HEK293 (cell line): ENCODE data around the gene CFAP20.
A peak's percentile ranks its signal among the peaks of the same experiment; 100 is the strongest.

Experiments
- CTCF ChIA-PET: fragments of 350-600 bp; formaldehyde crosslinking; extraction: SDS; loops from one replicate; lab custom pipeline; 2021; ENCODE audit warnings: antibody characterized with exemption; lab: Yijun Ruan, JAX
- POLR2A ChIA-PET: fragments of 300-600 bp; formaldehyde crosslinking; extraction: SDS; loops from one replicate; lab custom pipeline; 2020; ENCODE audit warnings: antibody characterized with exemption, inconsistent platforms; lab: Yijun Ruan, JAX
- H3K27ac ChIP-seq: fragments of 200-500 bp; sonication (Bioruptor generic); 2 replicates; pipeline ENCODE4 v1.5.1; 2014; ENCODE audit warnings: low read depth, low read length, control low read depth, inconsistent platforms; ENCODE audit errors: extremely low read depth
- H3K36me3 ChIP-seq, 2 experiments: fragments of 200-500 bp in 1 of 2; sonication (Bioruptor generic) in 1 of 2; 1 replicate in 1 of 2; 2 replicates in 1 of 2; pipeline ENCODE4 v1.5.1; 2014 to 2017; ENCODE audit warnings: inconsistent platforms in 2 of 2, low read length in 2 of 2; ENCODE audit not compliant: control insufficient read depth in 2 of 2, insufficient read depth in 1 of 2
- H3K4me1 ChIP-seq: fragments of 200-500 bp; sonication (Bioruptor generic); 2 replicates; pipeline ENCODE4 v1.5.1; 2014; ENCODE audit warnings: mild to moderate bottlenecking, low read length, inconsistent platforms; ENCODE audit not compliant: control insufficient read depth, insufficient read depth
- H3K4me3 ChIP-seq: 2 replicates; pipeline ENCODE4 v1.5.1; 2011; ENCODE audit warnings: low read depth, mild to moderate bottlenecking, control low read depth, low read length, moderate library complexity
- H3K9me3 ChIP-seq: fragments of 200-500 bp; sonication (Bioruptor generic); 2 replicates; pipeline ENCODE4 v1.5.1; 2014; ENCODE audit warnings: low read depth, low read length, inconsistent platforms; ENCODE audit not compliant: control insufficient read depth, insufficient read depth
- AEBP2 ChIP-seq: fragments of 450-650 bp; formaldehyde crosslinking; IDR thresholded peaks from 2 replicates; pipeline ENCODE4 v1.5.1; 2016; ENCODE audit warnings: missing biosample characterization, missing genetic modification characterization, borderline replicate concordance
- EGR2 ChIP-seq: fragments of 450-650 bp; formaldehyde crosslinking; IDR thresholded peaks from 2 replicates; pipeline ENCODE4 v1.5.1; 2016; ENCODE audit warnings: low read depth, missing biosample characterization, missing genetic modification characterization
- ELK4 ChIP-seq: IDR thresholded peaks from 2 replicates; pipeline ENCODE4 v1.6.1; 2011; ENCODE audit warnings: mild to moderate bottlenecking, low read depth, low read length, borderline replicate concordance
- GLI2 ChIP-seq: fragments of 450-650 bp; formaldehyde crosslinking; IDR thresholded peaks from 2 replicates; pipeline ENCODE4; 2017; ENCODE audit warnings: missing biosample characterization, missing genetic modification characterization, low read depth, borderline replicate concordance
- KLF8 ChIP-seq: fragments of 450-650 bp; formaldehyde crosslinking; IDR thresholded peaks from 2 replicates; pipeline ENCODE4 v1.5.1; 2016; ENCODE audit warnings: missing biosample characterization, missing genetic modification characterization
- MYNN ChIP-seq: fragments of 450-650 bp; formaldehyde crosslinking; IDR thresholded peaks from 2 replicates; pipeline ENCODE4 v1.5.1; 2016; ENCODE audit warnings: missing biosample characterization, missing genetic modification characterization, borderline replicate concordance
- MZF1 ChIP-seq: fragments of 450-650 bp; formaldehyde crosslinking; IDR thresholded peaks from 2 replicates; pipeline ENCODE4 v1.5.1; 2017; ENCODE audit warnings: missing biosample characterization, missing genetic modification characterization, borderline replicate concordance
- PRDM10 ChIP-seq: fragments of 450-650 bp; formaldehyde crosslinking; IDR thresholded peaks from 2 replicates; pipeline ENCODE4 v1.5.1; 2016; ENCODE audit warnings: missing biosample characterization, missing genetic modification characterization
- ZBTB17 ChIP-seq: fragments of 450-650 bp; formaldehyde crosslinking; IDR thresholded peaks from 2 replicates; pipeline ENCODE4 v1.5.1; 2016; ENCODE audit warnings: missing biosample characterization, missing genetic modification characterization
- ZFHX2 ChIP-seq: fragments of 450-650 bp; formaldehyde crosslinking; conservative IDR thresholded peaks from 2 replicates; pipeline ENCODE4 v1.5.1; 2016; ENCODE audit warnings: missing biosample characterization, missing genetic modification characterization
- ZNF133 ChIP-seq: fragments of 450-650 bp; formaldehyde crosslinking; IDR thresholded peaks from 2 replicates; pipeline ENCODE4 v1.5.1; 2016; ENCODE audit warnings: missing biosample characterization, missing genetic modification characterization
- ZNF366 ChIP-seq: fragments of 450-650 bp; formaldehyde crosslinking; conservative IDR thresholded peaks from 2 replicates; pipeline ENCODE4 v1.5.1; 2016; ENCODE audit warnings: missing biosample characterization, missing genetic modification characterization
- ZNF423 ChIP-seq: fragments of 450-650 bp; formaldehyde crosslinking; IDR thresholded peaks from 2 replicates; pipeline ENCODE4 v1.5.1; 2016; ENCODE audit warnings: missing biosample characterization, missing genetic modification characterization
- ZNF514 ChIP-seq: fragments of 450-650 bp; formaldehyde crosslinking; IDR thresholded peaks from 2 replicates; pipeline ENCODE4 v1.5.1; 2016; ENCODE audit warnings: missing biosample characterization, missing genetic modification characterization
- ZNF600 ChIP-seq: fragments of 450-650 bp; formaldehyde crosslinking; IDR thresholded peaks from 2 replicates; pipeline ENCODE4 v1.5.1; 2016; ENCODE audit warnings: missing biosample characterization, missing genetic modification characterization
- ZNF610 ChIP-seq: fragments of 450-650 bp; formaldehyde crosslinking; IDR thresholded peaks from 2 replicates; pipeline ENCODE4 v1.5.1; 2016; ENCODE audit warnings: missing biosample characterization, missing genetic modification characterization, borderline replicate concordance
- ZNF701 ChIP-seq: fragments of 450-650 bp; formaldehyde crosslinking; IDR thresholded peaks from 2 replicates; pipeline ENCODE4 v1.5.1; 2016; ENCODE audit warnings: missing biosample characterization, missing genetic modification characterization
- ZNF76 ChIP-seq: fragments of 450-650 bp; formaldehyde crosslinking; IDR thresholded peaks from 2 replicates; pipeline ENCODE4; 2016; ENCODE audit warnings: low read depth, missing biosample characterization, missing genetic modification characterization, borderline replicate concordance
- ZNF777 ChIP-seq: fragments of 450-650 bp; formaldehyde crosslinking; IDR thresholded peaks from 2 replicates; pipeline ENCODE4 v1.5.1; 2017; ENCODE audit warnings: missing biosample characterization, missing genetic modification characterization, borderline replicate concordance
- ZNF785 ChIP-seq: fragments of 450-650 bp; formaldehyde crosslinking; IDR thresholded peaks from 2 replicates; pipeline ENCODE4 v1.5.1; 2016; ENCODE audit warnings: missing biosample characterization, missing genetic modification characterization
- TF ChIP-seq, protein P1 (sequence below): fragments of 450-650 bp; formaldehyde crosslinking; optimal IDR thresholded peaks from 2 replicates; pipeline ENCODE3; 2016; ENCODE audit warnings: missing biosample characterization, mild to moderate bottlenecking, missing genetic modification characterization

The CFAP20 gene

DNA sequence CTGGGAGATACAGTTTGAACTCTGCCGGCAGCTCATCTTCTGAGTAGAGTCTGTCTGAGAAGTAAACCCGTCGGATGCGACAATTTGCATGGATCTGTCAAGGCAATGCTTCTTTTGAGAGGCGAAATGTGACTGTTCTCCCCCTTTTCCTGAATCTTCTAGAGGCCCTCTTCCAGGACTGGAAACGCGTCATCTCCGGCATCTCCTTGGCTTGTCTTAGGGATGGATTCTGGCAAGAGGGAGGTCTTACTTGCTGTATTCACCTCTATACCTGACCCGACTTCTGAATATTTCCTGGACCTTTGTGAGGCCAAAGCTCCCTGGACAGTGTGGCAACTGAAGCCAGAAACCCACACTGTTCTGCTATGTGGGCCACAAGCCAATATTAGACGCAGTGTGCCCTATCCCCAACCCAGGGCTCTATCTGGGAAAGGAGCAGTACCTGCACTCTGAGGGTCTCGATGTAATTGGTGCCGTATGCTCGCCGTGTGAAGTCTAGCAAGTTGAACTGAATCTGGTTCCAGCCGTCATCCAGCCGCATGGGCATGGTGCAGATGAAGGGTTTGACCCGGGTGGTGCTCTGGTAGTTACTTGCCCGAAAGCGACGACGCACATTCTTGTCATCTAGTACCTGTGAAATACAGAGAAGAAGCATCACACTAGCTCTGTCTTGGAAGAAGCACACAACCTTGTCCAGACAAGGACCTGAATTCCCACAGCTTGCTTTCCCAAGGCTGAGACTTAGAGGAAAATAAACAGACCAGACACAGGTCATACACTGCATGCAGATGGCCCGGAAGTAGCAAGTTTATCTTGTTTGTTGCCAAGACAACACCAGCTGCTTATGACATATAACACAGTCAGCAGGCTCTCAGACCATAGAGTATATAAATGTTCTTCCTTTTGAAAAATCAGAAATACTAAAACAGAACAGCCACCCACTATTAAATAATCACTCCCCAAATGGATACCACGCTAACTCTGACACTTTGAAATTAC, 14.1 kb downstream of the CFAP20 start:
- Histone ChIP-seq H3K4me3 (no peak overlapping the region), H3K4me1 (peaks cover 7% of the 10 kb centered on the region), H3K36me3 (peaks cover 6 to 46% of the 10 kb centered on the region in 2 experiments; a peak in 2 of 3 replicates), H3K27ac (no peak overlapping the region), H3K9me3 (no peaks in the 10 kb centered on the region)
- POLR2A ChIA-PET = no interaction called here
- CTCF ChIA-PET = no interaction called here
- no peak for TF ChIP-seq ELK4

- Histone ChIP-seq H3K9me3 (no peaks in the 10 kb centered on the region), H3K4me1 (peaks cover 4% of the 10 kb centered on the region; the same call in 1 of the 2 replicates), H3K36me3 (peaks cover 6 to 36% of the 10 kb centered on the region in 2 experiments; a peak in 2 of 3 replicates), H3K4me3 (no peak overlapping the region), H3K27ac (no peak overlapping the region)
- ChIA-PET POLR2A (no interaction called here), CTCF (interaction anchor here (0.9 kb wide), 1 partner anchor 10 kb away, joined by 5 read pairs; no protein-coding TSS in a partner anchor)
- TF ChIP-seq ZNF610 (tag by site-specific recombination) (no peak), ZNF133 (tag by site-specific recombination) (no peak), ZNF600 (tag by site-specific recombination) (no peak), ZNF701 (no peak), ZNF423 (tag by site-specific recombination) (no peak), AEBP2 (no peak), PRDM10 (tag by site-specific recombination) (peak; percentile 94)
- TF ChIP-seq, protein P1, sequence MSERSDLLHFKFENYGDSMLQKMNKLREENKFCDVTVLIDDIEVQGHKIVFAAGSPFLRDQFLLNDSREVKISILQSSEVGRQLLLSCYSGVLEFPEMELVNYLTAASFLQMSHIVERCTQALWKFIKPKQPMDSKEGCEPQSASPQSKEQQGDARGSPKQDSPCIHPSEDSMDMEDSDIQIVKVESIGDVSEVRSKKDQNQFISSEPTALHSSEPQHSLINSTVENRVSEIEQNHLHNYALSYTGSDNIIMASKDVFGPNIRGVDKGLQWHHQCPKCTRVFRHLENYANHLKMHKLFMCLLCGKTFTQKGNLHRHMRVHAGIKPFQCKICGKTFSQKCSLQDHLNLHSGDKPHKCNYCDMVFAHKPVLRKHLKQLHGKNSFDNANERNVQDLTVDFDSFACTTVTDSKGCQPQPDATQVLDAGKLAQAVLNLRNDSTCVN = no peak
Observed at GRCh38 chr16:58111302-58111627, 17.9 kb downstream of the CFAP20 start.

- no peaks in the 10 kb centered on the region for H3K9me3 ChIP-seq
- ChIA-PET CTCF (interaction anchor here (0.7 to 4.4 kb wide), 3 partner anchors 11 to 179 kb away, joined by 3 to 28 read pairs (median 15); no protein-coding TSS in a partner anchor), POLR2A (interaction anchor here (1.2 to 1.4 kb wide), 2 partner anchors 11 to 19 kb away, joined by 3 to 4 read pairs; partner anchors contain the start of gene CFAP20)
- H3K27ac ChIP-seq = no peak overlapping the region
- peaks cover 6 to 31% of the 10 kb centered on the region in 2 experiments; a peak in 2 of 3 replicates for H3K36me3 ChIP-seq
- H3K4me3 ChIP-seq = no peak overlapping the region
- H3K4me1 ChIP-seq = peaks cover 4% of the 10 kb centered on the region; the same call in 1 of the 2 replicates
- no peak for TF ChIP-seq ZNF514 (tag by site-specific recombination)
- TF ChIP-seq KLF8 (tag by site-specific recombination) = no peak
- peak; percentile 69 for TF ChIP-seq ZFHX2
- no peak for TF ChIP-seq MYNN (tag by site-specific recombination)
- no peak for TF ChIP-seq ZNF76 (tag by site-specific recombination)
- no peak for TF ChIP-seq ZNF701
- TF ChIP-seq ZNF777 (tag by site-specific recombination) = no peak
- no peak for TF ChIP-seq GLI2 (tag by site-specific recombination)
- TF ChIP-seq EGR2 (tag by site-specific recombination) = peak; percentile 66
- TF ChIP-seq ZBTB17 (tag by site-specific recombination) = 0 out of 2 replicates have a peak, but pooled peaks have one; percentile 15
- no peak for TF ChIP-seq ZNF785 (tag by site-specific recombination)
- TF ChIP-seq MZF1 (tag by site-specific recombination) = no peak
- TF ChIP-seq ZNF366 = 0 out of 2 replicates have a peak, but pooled peaks have one; percentile 13
Observed at GRCh38 chr16:58110571-58111301, 18.4 kb downstream of the CFAP20 start.
